WI38 (cell line): ENCODE measurements around the gene C19orf44.

Experiments
- H3K4me3 ChIP-seq: 2 replicates; pipeline ENCODE4 v1.5.1; 2011; ENCODE audit warnings: low read depth, mild to moderate bottlenecking, control low read depth, low read length
- CTCF ChIP-seq: IDR thresholded peaks from 2 replicates; pipeline ENCODE4 v1.5.1; 2012; ENCODE audit warnings: low read depth, mild to moderate bottlenecking, control low read depth, low read length

C19orf44 gene

GRCh38 chr19:16514383-16515019 lies 18.3 kb downstream of the C19orf44 start:
- TF ChIP-seq CTCF = no peak
- no peak overlapping the region for H3K4me3 ChIP-seq

GRCh38 chr19:16516381-16516780 lies 20.2 kb downstream of the C19orf44 start:
- TF ChIP-seq CTCF = no peak
- H3K4me3 ChIP-seq = no peak overlapping the region

GRCh38 chr19:16516923-16517610 lies 20.9 kb downstream of the C19orf44 start:
- no peak overlapping the region for H3K4me3 ChIP-seq
- no peak for TF ChIP-seq CTCF

- no peak overlapping the region for H3K4me3 ChIP-seq
- no peak for TF ChIP-seq CTCF
Measured at GRCh38 chr19:16518061-16518460, 21.9 kb downstream of the C19orf44 start.

- TF ChIP-seq CTCF = no peak
- H3K4me3 ChIP-seq = no peak overlapping the region
Measured at GRCh38 chr19:16518483-16519229, 22.5 kb downstream of the C19orf44 start.

GRCh38 chr19:16519230-16519687 lies 23.1 kb downstream of the C19orf44 start:
- H3K4me3 ChIP-seq = no peak overlapping the region
- TF ChIP-seq CTCF = no peak
